WTC11 (cell line): ENCODE results near the gene GNS. TPM values are rescaled to one million over a fixed set of nuclear protein-coding genes. Genes with fewer than 3 reads are reported as not detected.

Experiments used
- ATAC-seq: fragments of 200-7000 bp; cut with Tn5 transposase; 2 replicates; pipeline ENCODE4 v1.10.0; 2021; ENCODE audit warnings: mild to moderate bottlenecking, moderate library complexity
- CTCF ChIA-PET: fragments of 300-600 bp; sonication (Branson Sonifier 250); formaldehyde crosslinking; loops from one replicate; lab custom pipeline; 2021; ENCODE audit warnings: antibody characterized with exemption; lab: Charles Lee
- POLR2A ChIA-PET: fragments of 350-600 bp; sonication (Branson Sonifier 250); formaldehyde crosslinking; loops from one replicate; lab custom pipeline; 2021; ENCODE audit warnings: antibody characterized with exemption; lab: Charles Lee
- DNase-seq: peaks from one replicate; pipeline ENCODE4 v3.0.0; 2021; ENCODE audit warnings: low spot score
- H3K27ac Mint-ChIP-seq: 2 replicates; pipeline ENCODE4 v1.8.0; 2021; ENCODE audit warnings: mixed read lengths
- H3K27me3 Mint-ChIP-seq: 2 replicates; pipeline ENCODE4 v1.8.0; 2021; ENCODE audit warnings: low read depth, mild to moderate bottlenecking, moderate library complexity, mixed read lengths
- H3K36me3 Mint-ChIP-seq: 2 replicates; pipeline ENCODE4 v1.8.0; 2021; ENCODE audit warnings: mixed read lengths
- H3K4me1 Mint-ChIP-seq: 2 replicates; pipeline ENCODE4 v1.8.0; 2022; ENCODE audit warnings: mixed read lengths
- H3K4me3 Mint-ChIP-seq: 2 replicates; pipeline ENCODE4 v1.8.0; 2021; ENCODE audit warnings: mild to moderate bottlenecking, moderate library complexity, mixed read lengths
- H3K9me3 Mint-ChIP-seq: 2 replicates; pipeline ENCODE4 v1.8.0; 2021; ENCODE audit warnings: mixed read lengths
- CBFB ChIP-seq: sonication (generic); formaldehyde crosslinking; IDR thresholded peaks from 2 replicates; pipeline ENCODE4 v1.8.1; 2022; ENCODE audit warnings: mild to moderate bottlenecking, low read depth, missing genetic modification reagents
- ELF4 ChIP-seq: sonication (generic); formaldehyde crosslinking; IDR thresholded peaks from 2 replicates; pipeline ENCODE4 v1.8.1; 2022; ENCODE audit warnings: low read depth, mild to moderate bottlenecking, moderate library complexity, missing genetic modification reagents
- ESRRA ChIP-seq: sonication (generic); formaldehyde crosslinking; IDR thresholded peaks from 2 replicates; pipeline ENCODE4 v1.8.1; 2022; ENCODE audit warnings: mild to moderate bottlenecking, missing genetic modification reagents, borderline replicate concordance
- GABPB1 ChIP-seq: sonication (generic); formaldehyde crosslinking; IDR thresholded peaks from 2 replicates; pipeline ENCODE4 v1.8.1; 2023; ENCODE audit warnings: mild to moderate bottlenecking, missing genetic modification reagents
- IRF1 ChIP-seq: sonication (generic); formaldehyde crosslinking; IDR thresholded peaks from 2 replicates; pipeline ENCODE4 v1.8.0; 2023; ENCODE audit warnings: missing genetic modification reagents
- MXD4 ChIP-seq: fragments of 250-450 bp; sonication (Bioruptor Pico); IDR thresholded peaks from 2 replicates; pipeline ENCODE4 v1.8.0; 2021; ENCODE audit warnings: mild to moderate bottlenecking, moderate library complexity, borderline replicate concordance
- OVOL2 ChIP-seq: fragments of 250-450 bp; sonication (Bioruptor Pico); IDR thresholded peaks from 2 replicates; pipeline ENCODE4 v1.9.0; 2021; ENCODE audit warnings: mild to moderate bottlenecking, borderline replicate concordance
- RELA ChIP-seq: sonication (generic); formaldehyde crosslinking; IDR thresholded peaks from 2 replicates; pipeline ENCODE4 v1.8.1; 2022; ENCODE audit warnings: missing genetic modification reagents, mild to moderate bottlenecking, borderline replicate concordance
- SMAD4 ChIP-seq: sonication (generic); formaldehyde crosslinking; IDR thresholded peaks from 2 replicates; pipeline ENCODE4 v1.8.0; 2022; ENCODE audit warnings: mild to moderate bottlenecking, missing genetic modification reagents
- ZNF232 ChIP-seq: sonication (generic); formaldehyde crosslinking; IDR thresholded peaks from 2 replicates; pipeline ENCODE4 v1.8.0; 2022; ENCODE audit warnings: mild to moderate bottlenecking, missing genetic modification reagents
- ZNF396 ChIP-seq: fragments of 250-450 bp; sonication (Bioruptor Pico); IDR thresholded peaks from 2 replicates; pipeline ENCODE4 v1.8.0; 2021; ENCODE audit warnings: mild to moderate bottlenecking, moderate library complexity, borderline replicate concordance
- ZNF532 ChIP-seq: fragments of 250-450 bp; sonication (Bioruptor Pico); IDR thresholded peaks from 2 replicates; pipeline ENCODE4 v1.9.0; 2021; ENCODE audit warnings: mild to moderate bottlenecking, borderline replicate concordance
- total RNA-seq: library from RNA; stranded (reverse); gene quantifications from 3 replicates; pipeline ENCODE4 v1.2.3, GENCODE V29; 2021
- TF ChIP-seq, protein P1 (sequence below): sonication (generic); formaldehyde crosslinking; conservative IDR thresholded peaks from 2 replicates; pipeline ENCODE4 v1.8.1; 2022; ENCODE audit warnings: mild to moderate bottlenecking, missing genetic modification reagents
- TF ChIP-seq, protein P2 (sequence below): sonication (generic); formaldehyde crosslinking; IDR thresholded peaks from 2 replicates; pipeline ENCODE4 v1.8.0; 2022; ENCODE audit warnings: mild to moderate bottlenecking, missing genetic modification reagents
- TF ChIP-seq, protein P3 (sequence below): sonication (generic); formaldehyde crosslinking; IDR thresholded peaks from 2 replicates; pipeline ENCODE4 v1.8.0; 2022; ENCODE audit warnings: missing genetic modification reagents
- TF ChIP-seq, protein P4 (sequence below): sonication (generic); formaldehyde crosslinking; IDR thresholded peaks from 2 replicates; pipeline ENCODE4 v1.8.1; 2022; ENCODE audit warnings: mild to moderate bottlenecking, moderate library complexity, missing genetic modification reagents

Gene GNS
- total RNA-seq, 1 experiment from 2014 or later, result 24.7 TPM

DNA sequence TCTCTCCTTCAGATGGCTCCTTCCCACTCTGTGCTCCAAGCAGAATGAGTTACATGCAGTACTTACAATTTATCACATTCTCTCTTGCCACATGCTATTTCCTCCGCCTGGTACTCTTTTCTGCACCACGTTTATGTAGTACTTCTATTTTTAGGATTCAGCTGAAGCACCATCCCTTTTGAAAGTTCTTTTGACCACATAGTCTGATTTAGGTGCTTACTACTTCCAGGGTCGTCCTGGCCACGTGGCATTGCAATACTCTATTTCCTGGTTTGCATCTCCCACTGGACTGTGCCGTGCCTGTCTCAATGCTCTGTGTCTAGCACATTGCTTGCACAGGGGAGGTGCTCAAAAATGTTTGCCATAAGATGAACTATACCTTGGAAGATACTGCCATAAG is 48.9 kb upstream of the GNS start (continued):
- TF ChIP-seq ZNF396 (no peak), MXD4 (CRISPR knock-in tag) (no peak), ESRRA (CRISPR knock-in tag) (no peak), OVOL2 (no peak), ZNF232 (no peak)
- TF ChIP-seq, protein P1, sequence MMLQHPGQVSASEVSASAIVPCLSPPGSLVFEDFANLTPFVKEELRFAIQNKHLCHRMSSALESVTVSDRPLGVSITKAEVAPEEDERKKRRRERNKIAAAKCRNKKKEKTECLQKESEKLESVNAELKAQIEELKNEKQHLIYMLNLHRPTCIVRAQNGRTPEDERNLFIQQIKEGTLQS (CRISPR knock-in tag), result no peak

DNA sequence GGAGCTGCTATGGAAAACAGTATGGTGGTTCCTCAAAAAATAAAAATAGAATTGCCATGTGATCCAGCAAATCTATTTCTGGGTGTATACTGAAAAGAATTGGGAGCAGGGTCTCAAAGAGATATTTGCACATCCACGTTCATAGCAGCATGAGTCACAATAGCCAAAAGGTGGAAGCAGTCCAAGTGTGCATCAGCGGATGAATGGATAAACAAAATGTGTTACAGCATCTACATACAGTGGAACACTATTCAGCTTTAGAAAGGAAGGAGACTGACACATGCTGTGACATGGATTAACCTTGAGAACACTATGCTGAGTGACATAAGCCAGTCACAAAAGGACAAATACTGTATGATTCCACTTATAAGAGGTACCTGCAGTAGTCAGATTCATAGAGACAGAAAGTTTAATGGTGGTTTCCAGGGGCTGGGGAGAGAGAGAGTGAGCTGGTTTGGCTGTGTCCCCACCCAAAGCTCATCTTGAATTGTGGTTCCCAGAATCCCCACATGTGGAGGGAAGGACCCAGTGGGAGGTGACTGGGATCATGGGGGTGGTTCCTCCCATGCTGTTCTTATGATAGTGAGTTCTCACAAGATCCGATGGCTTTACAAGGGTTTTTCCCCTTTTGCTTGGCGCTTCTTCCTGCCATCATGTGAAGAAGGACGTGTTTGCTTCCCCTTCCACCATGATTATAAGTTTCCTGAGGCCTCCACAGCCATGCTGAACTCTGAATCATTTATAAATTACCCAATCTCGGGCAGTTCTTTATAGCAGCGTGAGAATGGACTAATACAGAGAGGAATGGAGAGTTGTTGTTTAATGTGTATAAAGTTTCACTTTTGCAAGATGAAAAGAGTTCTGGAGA is 47.6 kb upstream of the GNS start:
- TF ChIP-seq CBFB (CRISPR knock-in tag) (no peak), SMAD4 (no peak), ZNF232 (no peak), ELF4 (CRISPR knock-in tag) (no peak), IRF1 (CRISPR knock-in tag) (no peak), RELA (CRISPR knock-in tag) (no peak), ZNF532 (CRISPR knock-in tag) (no peak), GABPB1 (CRISPR knock-in tag) (no peak)
- TF ChIP-seq, protein P2, sequence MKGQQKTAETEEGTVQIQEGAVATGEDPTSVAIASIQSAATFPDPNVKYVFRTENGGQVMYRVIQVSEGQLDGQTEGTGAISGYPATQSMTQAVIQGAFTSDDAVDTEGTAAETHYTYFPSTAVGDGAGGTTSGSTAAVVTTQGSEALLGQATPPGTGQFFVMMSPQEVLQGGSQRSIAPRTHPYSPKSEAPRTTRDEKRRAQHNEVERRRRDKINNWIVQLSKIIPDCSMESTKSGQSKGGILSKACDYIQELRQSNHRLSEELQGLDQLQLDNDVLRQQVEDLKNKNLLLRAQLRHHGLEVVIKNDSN (CRISPR knock-in tag), result no peak
- TF ChIP-seq, protein P1 (CRISPR knock-in tag), result no peak
- TF ChIP-seq, protein P3, sequence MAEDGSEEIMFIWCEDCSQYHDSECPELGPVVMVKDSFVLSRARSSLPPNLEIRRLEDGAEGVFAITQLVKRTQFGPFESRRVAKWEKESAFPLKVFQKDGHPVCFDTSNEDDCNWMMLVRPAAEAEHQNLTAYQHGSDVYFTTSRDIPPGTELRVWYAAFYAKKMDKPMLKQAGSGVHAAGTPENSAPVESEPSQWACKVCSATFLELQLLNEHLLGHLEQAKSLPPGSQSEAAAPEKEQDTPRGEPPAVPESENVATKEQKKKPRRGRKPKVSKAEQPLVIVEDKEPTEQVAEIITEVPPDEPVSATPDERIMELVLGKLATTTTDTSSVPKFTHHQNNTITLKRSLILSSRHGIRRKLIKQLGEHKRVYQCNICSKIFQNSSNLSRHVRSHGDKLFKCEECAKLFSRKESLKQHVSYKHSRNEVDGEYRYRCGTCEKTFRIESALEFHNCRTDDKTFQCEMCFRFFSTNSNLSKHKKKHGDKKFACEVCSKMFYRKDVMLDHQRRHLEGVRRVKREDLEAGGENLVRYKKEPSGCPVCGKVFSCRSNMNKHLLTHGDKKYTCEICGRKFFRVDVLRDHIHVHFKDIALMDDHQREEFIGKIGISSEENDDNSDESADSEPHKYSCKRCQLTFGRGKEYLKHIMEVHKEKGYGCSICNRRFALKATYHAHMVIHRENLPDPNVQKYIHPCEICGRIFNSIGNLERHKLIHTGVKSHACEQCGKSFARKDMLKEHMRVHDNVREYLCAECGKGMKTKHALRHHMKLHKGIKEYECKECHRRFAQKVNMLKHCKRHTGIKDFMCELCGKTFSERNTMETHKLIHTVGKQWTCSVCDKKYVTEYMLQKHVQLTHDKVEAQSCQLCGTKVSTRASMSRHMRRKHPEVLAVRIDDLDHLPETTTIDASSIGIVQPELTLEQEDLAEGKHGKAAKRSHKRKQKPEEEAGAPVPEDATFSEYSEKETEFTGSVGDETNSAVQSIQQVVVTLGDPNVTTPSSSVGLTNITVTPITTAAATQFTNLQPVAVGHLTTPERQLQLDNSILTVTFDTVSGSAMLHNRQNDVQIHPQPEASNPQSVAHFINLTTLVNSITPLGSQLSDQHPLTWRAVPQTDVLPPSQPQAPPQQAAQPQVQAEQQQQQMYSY (CRISPR knock-in tag), result no peak
- TF ChIP-seq, protein P4, sequence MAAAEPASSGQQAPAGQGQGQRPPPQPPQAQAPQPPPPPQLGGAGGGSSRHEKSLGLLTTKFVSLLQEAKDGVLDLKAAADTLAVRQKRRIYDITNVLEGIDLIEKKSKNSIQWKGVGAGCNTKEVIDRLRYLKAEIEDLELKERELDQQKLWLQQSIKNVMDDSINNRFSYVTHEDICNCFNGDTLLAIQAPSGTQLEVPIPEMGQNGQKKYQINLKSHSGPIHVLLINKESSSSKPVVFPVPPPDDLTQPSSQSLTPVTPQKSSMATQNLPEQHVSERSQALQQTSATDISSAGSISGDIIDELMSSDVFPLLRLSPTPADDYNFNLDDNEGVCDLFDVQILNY, result no peak
- POLR2A ChIA-PET, result interaction anchor here (0.6 kb wide), 2 partner anchors 1322 to 1425 kb away, joined by 3 read pairs; no protein-coding TSS in a partner anchor
- no peaks in the 10 kb centered on the region for H3K4me1 Mint-ChIP-seq
- CTCF ChIA-PET, result interaction anchor here (2.4 kb wide), 1 partner anchor 11 kb away, joined by 12 read pairs; no protein-coding TSS in a partner anchor
- H3K4me3 Mint-ChIP-seq, result no peak overlapping the region
- no peaks in the 10 kb centered on the region; the same call in 1 of the 2 replicates for H3K27me3 Mint-ChIP-seq
- H3K27ac Mint-ChIP-seq, result no peak overlapping the region
- H3K36me3 Mint-ChIP-seq, result no peaks in the 10 kb centered on the region
- no peak for ATAC-seq
- no peaks in the 10 kb centered on the region for H3K9me3 Mint-ChIP-seq
- no peak for DNase-seq
